Measurements from ENCODE around the gene ARHGAP32.

ARHGAP32 gene

DNA sequence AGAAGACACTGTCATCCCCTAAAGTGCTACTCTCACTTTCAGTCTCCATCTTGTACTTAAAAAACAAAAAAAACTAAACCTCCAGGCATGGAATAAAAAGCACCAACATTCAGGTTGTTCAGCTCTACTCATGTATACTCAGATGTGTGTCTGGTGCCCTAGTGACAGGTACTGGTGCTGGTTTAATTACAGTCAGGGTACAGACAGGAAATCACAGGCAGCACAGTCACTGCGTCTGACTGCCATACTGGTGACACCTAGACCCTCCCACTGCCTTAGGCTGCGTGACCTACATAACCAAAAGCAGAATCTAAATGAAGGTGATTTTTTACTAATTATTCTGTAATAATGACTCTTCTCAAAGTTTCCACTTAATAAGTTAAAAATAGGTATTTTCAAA, at the start of gene ARHGAP32:
TSS of gene ARHGAP32 (minus strand) at position 176 of the 400 bp plus-strand sequence. CDS start at position 49, 127 bp downstream.
- Histone ChIP-seq H3K27me3 (ENCODE audit: control insufficient read depth, insufficient read depth, low read length) (no peaks in the 10 kb centered on the region), H3K4me3 (ENCODE audit: low read length) (no peak within 1 kb of the TSS), H3K4me1 (ENCODE audit: control insufficient read depth, insufficient read depth, low read length) (peaks cover 13% of the 10 kb centered on the region), H3K9ac (ENCODE audit: low read length) (no peak within 1 kb of the TSS), H3K36me3 (ENCODE audit: control insufficient read depth, insufficient read depth, low read length) (no peaks in the 10 kb centered on the region), H3K9me3 (ENCODE audit: control insufficient read depth, low read length) (no peaks in the 10 kb centered on the region)

DNA sequence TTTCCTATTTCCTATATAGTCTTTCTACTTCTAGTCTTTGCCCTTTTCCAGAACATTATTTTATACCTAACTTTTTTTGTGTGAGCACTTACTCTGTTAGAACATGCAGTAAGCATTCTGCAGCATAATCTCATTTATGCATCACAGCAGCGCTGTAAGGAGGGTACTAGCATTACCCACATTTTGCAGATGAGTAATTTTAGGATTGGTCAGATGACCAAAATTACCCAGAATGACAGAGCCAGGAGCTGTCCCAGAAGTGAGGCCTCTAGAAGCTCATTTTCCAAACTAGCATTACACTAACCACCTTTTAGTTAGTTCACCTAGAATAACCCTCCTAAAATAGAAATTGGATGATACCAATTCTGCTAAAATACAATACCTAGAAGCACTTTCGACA, 47.1 kb upstream of the ARHGAP32 start:
- Histone ChIP-seq H3K4me1 (ENCODE audit: control insufficient read depth, insufficient read depth, low read length) (peaks cover 6% of the 10 kb centered on the region), H3K9me3 (ENCODE audit: control insufficient read depth, low read length) (no peaks in the 10 kb centered on the region), H3K4me3 (ENCODE audit: low read length) (no peak overlapping the region), H3K9ac (ENCODE audit: low read length) (no peak overlapping the region), H3K27me3 (ENCODE audit: control insufficient read depth, insufficient read depth, low read length) (no peaks in the 10 kb centered on the region), H3K36me3 (ENCODE audit: control insufficient read depth, insufficient read depth, low read length) (no peaks in the 10 kb centered on the region)

DNA sequence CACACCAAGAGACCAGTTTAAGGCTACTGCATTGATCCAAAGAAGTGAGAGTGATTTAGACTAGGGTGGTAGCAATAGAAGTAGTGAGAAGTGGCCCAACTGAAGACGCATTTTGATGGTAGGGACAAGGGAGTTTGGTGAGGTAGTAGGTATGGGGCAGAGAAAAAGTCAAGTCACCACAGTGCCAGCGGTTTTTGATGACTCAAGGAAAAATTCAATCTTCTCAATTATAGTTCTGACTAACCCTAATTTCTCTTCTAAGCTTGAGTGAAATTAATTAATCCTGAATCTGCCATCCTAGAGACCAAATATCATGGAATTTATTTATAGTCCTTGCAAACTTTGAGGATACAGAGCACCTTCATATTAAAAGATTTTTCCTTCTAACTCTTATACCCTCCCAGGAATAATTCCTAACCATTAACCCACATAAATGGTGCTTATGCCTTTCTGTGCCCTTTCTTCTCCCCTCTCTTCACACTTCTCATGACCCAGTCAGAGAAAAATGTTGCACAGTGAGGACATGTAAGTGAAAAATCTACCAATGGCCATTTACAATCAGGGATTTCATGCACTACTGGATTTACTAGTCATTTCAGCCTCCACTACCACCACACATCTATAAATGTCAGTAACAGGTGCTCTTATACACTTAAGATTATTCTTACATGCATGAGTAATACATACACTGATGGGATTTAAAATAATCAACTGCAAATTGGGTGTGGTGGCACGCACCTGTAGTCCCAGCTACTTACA, 45.9 kb upstream of the ARHGAP32 start:
- Histone ChIP-seq H3K9me3 (ENCODE audit: control insufficient read depth, low read length) (no peaks in the 10 kb centered on the region), H3K4me3 (ENCODE audit: low read length) (no peak overlapping the region), H3K4me1 (ENCODE audit: control insufficient read depth, insufficient read depth, low read length) (peaks cover 6% of the 10 kb centered on the region), H3K9ac (ENCODE audit: low read length) (no peak overlapping the region), H3K36me3 (ENCODE audit: control insufficient read depth, insufficient read depth, low read length) (no peaks in the 10 kb centered on the region), H3K27me3 (ENCODE audit: control insufficient read depth, insufficient read depth, low read length) (no peaks in the 10 kb centered on the region)

DNA sequence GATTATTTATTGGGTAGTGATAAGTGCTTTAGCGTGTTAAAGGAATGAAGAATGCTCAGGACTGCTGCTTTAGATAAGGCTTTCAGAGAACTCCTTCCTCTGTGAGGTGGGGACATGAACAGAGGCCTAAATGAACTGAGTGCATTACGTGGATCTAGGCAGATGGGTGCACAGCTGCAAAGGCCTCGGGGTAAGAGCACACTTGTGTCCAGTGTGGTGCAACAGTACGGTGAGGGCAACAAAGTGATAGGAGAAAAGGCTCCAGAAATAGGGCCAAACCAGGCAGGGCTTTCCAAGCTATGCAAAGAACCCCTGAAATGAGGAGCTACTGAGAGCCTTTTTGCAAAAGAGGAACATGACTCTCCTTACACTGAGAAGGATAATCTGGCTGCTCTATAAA, 45.3 kb upstream of the ARHGAP32 start:
- Histone ChIP-seq H3K9ac (ENCODE audit: low read length) (no peak overlapping the region), H3K9me3 (ENCODE audit: control insufficient read depth, low read length) (no peaks in the 10 kb centered on the region), H3K27me3 (ENCODE audit: control insufficient read depth, insufficient read depth, low read length) (no peaks in the 10 kb centered on the region), H3K4me3 (ENCODE audit: low read length) (no peak overlapping the region), H3K36me3 (ENCODE audit: control insufficient read depth, insufficient read depth, low read length) (no peaks in the 10 kb centered on the region), H3K4me1 (ENCODE audit: control insufficient read depth, insufficient read depth, low read length) (peaks cover 6% of the 10 kb centered on the region)

DNA sequence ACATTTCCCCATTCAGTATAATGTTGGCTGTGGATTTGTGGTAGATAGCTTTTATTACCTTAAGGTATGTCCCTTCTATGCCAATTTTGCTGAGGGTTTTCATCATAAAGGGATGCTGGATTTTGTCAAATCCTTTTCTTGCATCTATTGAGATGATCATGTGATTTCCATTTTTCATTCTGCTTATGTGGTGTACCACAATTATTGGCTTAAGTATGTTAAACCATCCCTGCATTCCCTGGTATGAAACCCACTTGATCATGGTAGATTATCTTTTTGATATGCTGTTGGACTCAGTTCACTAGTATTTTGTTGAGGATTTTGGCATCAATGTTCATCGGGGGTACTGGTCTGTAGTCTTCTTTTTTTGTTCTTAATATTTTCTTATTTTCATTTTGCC, 44.7 kb upstream of the ARHGAP32 start:
- no peak overlapping the region for H3K4me3 ChIP-seq (ENCODE audit: low read length)
- H3K36me3 ChIP-seq (ENCODE audit: control insufficient read depth, insufficient read depth, low read length) = no peaks in the 10 kb centered on the region
- peaks cover 6% of the 10 kb centered on the region for H3K4me1 ChIP-seq (ENCODE audit: control insufficient read depth, insufficient read depth, low read length)
- no peak overlapping the region for H3K9ac ChIP-seq (ENCODE audit: low read length)
- H3K27me3 ChIP-seq (ENCODE audit: control insufficient read depth, insufficient read depth, low read length) = no peaks in the 10 kb centered on the region
- no peaks in the 10 kb centered on the region for H3K9me3 ChIP-seq (ENCODE audit: control insufficient read depth, low read length)

DNA sequence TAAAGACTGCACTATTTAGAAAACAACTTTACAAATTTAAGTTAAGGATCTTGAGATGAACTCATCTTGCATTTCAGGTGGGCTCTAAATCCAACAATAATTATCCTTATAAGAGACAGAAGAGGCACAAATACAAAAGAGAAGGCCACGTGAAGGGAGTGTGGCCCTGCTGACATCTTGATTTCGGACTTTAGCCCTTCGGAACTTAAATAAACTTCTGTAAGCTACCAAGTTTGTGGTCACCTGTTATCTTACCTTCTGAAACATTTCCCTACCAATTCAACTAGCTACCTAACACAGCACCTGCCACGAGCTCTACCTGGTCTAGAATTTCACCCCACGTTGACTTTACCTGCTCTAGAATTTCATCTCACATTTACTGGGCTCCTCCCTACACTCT, 42.9 kb upstream of the ARHGAP32 start:
- Histone ChIP-seq H3K4me3 (ENCODE audit: low read length) (no peak overlapping the region), H3K9me3 (ENCODE audit: control insufficient read depth, low read length) (no peaks in the 10 kb centered on the region), H3K27me3 (ENCODE audit: control insufficient read depth, insufficient read depth, low read length) (no peaks in the 10 kb centered on the region), H3K9ac (ENCODE audit: low read length) (no peak overlapping the region), H3K4me1 (ENCODE audit: control insufficient read depth, insufficient read depth, low read length) (peaks cover 6% of the 10 kb centered on the region), H3K36me3 (ENCODE audit: control insufficient read depth, insufficient read depth, low read length) (no peaks in the 10 kb centered on the region)

DNA sequence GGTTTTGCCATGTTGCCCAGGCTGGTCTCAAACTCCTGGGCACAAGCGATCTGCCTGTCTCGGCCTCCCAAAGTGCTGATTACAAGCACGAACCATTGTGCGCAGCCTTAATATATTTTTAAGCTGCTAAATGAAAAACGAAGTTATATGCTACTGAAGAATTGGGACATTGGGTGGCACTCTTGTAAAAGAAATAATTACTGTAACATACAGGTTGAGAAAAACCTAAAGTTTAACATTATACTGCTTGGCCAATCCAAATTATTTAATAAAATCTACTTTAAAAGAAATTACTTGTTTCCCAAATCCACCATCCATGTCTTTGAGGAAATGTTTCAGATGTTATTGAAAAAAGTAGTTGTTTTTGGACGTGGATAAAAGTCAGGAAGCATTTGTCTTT, 37.9 kb upstream of the ARHGAP32 start:
- no peaks in the 10 kb centered on the region for H3K27me3 ChIP-seq (ENCODE audit: control insufficient read depth, insufficient read depth, low read length)
- no peak overlapping the region for H3K9ac ChIP-seq (ENCODE audit: low read length)
- no peaks in the 10 kb centered on the region for H3K9me3 ChIP-seq (ENCODE audit: control insufficient read depth, low read length)
- no peaks in the 10 kb centered on the region for H3K36me3 ChIP-seq (ENCODE audit: control insufficient read depth, insufficient read depth, low read length)
- H3K4me1 ChIP-seq (ENCODE audit: control insufficient read depth, insufficient read depth, low read length) = peaks cover 10% of the 10 kb centered on the region
- no peak overlapping the region for H3K4me3 ChIP-seq (ENCODE audit: low read length)

DNA sequence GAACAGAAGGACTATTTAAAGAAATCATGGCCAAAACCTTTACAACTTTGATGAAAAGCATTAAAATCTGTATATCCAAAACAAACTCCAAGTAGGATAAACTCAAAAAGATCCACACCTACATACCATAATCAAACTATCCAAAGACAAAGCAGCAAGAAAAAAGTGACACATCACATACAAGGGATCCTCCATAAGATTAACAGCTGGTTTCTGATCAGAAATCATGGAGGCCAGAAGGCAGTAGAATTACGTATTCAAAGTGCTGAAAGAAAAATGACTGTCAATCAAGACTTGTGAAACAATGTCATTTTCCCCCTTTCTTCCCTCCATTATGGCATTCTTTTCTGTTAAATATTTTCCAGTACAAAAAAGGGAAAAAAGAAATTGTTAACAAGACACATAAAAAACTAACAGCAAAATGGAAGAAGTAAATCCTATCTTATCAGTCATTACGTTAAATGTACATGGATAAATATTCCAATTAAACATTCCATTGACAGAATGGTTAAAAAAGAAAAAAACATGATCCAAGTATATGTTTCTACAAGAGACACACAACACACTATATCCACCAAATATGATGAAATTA, 34.2 kb upstream of the ARHGAP32 start:
- no peaks in the 10 kb centered on the region for H3K9me3 ChIP-seq (ENCODE audit: control insufficient read depth, low read length)
- no peak overlapping the region for H3K9ac ChIP-seq (ENCODE audit: low read length)
- H3K27me3 ChIP-seq (ENCODE audit: control insufficient read depth, insufficient read depth, low read length) = no peaks in the 10 kb centered on the region
- H3K4me1 ChIP-seq (ENCODE audit: control insufficient read depth, insufficient read depth, low read length) = peaks cover 7% of the 10 kb centered on the region
- H3K36me3 ChIP-seq (ENCODE audit: control insufficient read depth, insufficient read depth, low read length) = no peaks in the 10 kb centered on the region
- H3K4me3 ChIP-seq (ENCODE audit: low read length) = no peak overlapping the region

DNA sequence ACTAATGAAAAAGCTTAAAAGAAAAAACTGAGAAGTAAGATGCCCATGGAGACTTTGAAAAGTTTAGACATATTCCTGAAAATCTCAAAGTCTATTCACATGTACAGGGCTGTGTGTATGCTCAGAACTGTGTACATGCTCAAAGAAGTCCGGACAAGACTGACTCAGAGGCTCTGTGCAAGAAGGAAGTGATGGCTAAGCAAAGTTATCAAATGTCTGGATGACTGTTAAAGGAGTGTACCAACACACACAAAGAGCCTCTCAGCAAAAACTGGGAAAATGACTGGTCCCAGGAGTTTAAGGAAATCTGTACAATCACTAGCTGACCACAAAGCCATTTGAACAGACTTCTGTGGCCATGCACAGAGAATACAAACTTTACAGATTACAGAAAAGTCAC, 33.1 kb upstream of the ARHGAP32 start:
- Histone ChIP-seq H3K36me3 (ENCODE audit: control insufficient read depth, insufficient read depth, low read length) (no peaks in the 10 kb centered on the region), H3K9ac (ENCODE audit: low read length) (no peak overlapping the region), H3K4me1 (ENCODE audit: control insufficient read depth, insufficient read depth, low read length) (peaks cover 7% of the 10 kb centered on the region)

DNA sequence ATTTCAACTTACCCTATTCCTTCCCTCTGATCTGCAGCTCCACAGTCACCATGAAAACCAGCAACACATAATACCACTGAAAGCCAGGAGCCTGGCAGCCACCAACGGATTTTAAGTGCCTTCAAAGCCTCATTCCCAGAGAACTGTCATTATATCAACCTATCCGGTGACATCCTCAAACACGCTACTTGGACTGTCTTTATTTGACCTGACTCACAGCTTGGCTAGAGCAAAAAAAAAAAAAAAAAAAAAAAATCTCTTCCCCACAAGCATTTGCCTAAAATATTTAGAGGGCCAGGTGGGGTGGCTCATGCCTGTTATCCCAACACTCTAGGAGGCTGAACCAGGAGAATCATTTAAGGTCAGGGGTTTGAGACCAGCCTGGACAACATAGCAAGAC, 32.4 kb upstream of the ARHGAP32 start:
- Histone ChIP-seq H3K36me3 (ENCODE audit: control insufficient read depth, insufficient read depth, low read length) (no peaks in the 10 kb centered on the region), H3K9me3 (ENCODE audit: control insufficient read depth, low read length) (no peaks in the 10 kb centered on the region), H3K4me1 (ENCODE audit: control insufficient read depth, insufficient read depth, low read length) (peaks cover 7% of the 10 kb centered on the region), H3K9ac (ENCODE audit: low read length) (no peak overlapping the region), H3K4me3 (ENCODE audit: low read length) (no peak overlapping the region), H3K27me3 (ENCODE audit: control insufficient read depth, insufficient read depth, low read length) (no peaks in the 10 kb centered on the region)

More for the DNA sequence above, 33.1 kb upstream of the ARHGAP32 start:
- Histone ChIP-seq H3K9me3 (ENCODE audit: control insufficient read depth, low read length) (no peaks in the 10 kb centered on the region), H3K27me3 (ENCODE audit: control insufficient read depth, insufficient read depth, low read length) (no peaks in the 10 kb centered on the region), H3K4me3 (ENCODE audit: low read length) (no peak overlapping the region)

DNA sequence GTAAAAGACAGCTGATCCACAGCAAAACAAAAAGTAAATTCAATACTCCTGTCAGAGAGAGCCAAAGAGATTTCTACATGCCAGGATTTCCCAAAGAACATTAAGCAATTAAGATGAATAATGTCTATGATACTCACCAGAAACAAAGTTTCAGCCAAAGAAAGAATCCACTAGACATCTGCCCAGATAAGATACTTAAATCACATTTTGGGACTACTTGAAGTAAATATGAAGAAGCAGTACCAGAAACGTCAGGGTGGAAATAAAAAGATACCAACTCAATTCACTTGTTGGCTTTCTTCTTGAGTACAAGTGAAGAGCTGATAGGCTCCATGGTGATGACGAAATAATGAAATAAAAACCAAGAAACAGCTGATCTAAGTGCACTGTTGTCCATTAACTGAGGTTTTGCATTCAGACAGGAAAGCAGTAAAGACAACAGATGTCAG, 31.6 kb upstream of the ARHGAP32 start:
- Histone ChIP-seq H3K9me3 (ENCODE audit: control insufficient read depth, low read length) (no peaks in the 10 kb centered on the region), H3K4me1 (ENCODE audit: control insufficient read depth, insufficient read depth, low read length) (peaks cover 7% of the 10 kb centered on the region), H3K4me3 (ENCODE audit: low read length) (no peak overlapping the region), H3K9ac (ENCODE audit: low read length) (no peak overlapping the region), H3K36me3 (ENCODE audit: control insufficient read depth, insufficient read depth, low read length) (no peaks in the 10 kb centered on the region), H3K27me3 (ENCODE audit: control insufficient read depth, insufficient read depth, low read length) (no peaks in the 10 kb centered on the region)

DNA sequence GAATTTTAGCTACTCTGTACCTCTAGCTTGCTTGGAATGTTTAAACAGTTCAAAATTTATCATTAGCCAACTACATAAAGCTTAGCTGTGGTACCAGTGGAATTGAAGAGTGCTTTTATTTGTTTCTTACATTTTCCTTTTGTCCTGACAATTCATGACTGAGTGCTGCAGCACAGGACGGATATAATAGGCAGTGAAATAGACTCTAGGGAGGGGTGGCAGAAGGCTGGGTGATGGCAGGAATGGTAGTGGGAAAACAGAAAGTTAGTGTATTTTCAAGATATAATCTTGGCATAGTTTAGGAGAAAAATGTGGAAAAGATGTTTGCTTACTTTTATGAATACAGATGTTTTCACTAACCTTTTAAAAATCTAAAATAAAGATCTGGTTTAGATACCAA, 31.1 kb upstream of the ARHGAP32 start:
- no peak overlapping the region for H3K4me3 ChIP-seq (ENCODE audit: low read length)
- no peak overlapping the region for H3K9ac ChIP-seq (ENCODE audit: low read length)
- H3K27me3 ChIP-seq (ENCODE audit: control insufficient read depth, insufficient read depth, low read length) = no peaks in the 10 kb centered on the region
- H3K4me1 ChIP-seq (ENCODE audit: control insufficient read depth, insufficient read depth, low read length) = peaks cover 11% of the 10 kb centered on the region
- no peaks in the 10 kb centered on the region for H3K9me3 ChIP-seq (ENCODE audit: control insufficient read depth, low read length)
- no peaks in the 10 kb centered on the region for H3K36me3 ChIP-seq (ENCODE audit: control insufficient read depth, insufficient read depth, low read length)
